ENCODE data around the gene EPG5. TPM values are rescaled to one million over a fixed set of nuclear protein-coding genes. Genes with fewer than 3 reads are reported as not detected.

Gene EPG5
- polyA plus RNA-seq, 1 of the 3 experiments (the other 2 are of a cell fraction) = 13.6 TPM

DNA sequence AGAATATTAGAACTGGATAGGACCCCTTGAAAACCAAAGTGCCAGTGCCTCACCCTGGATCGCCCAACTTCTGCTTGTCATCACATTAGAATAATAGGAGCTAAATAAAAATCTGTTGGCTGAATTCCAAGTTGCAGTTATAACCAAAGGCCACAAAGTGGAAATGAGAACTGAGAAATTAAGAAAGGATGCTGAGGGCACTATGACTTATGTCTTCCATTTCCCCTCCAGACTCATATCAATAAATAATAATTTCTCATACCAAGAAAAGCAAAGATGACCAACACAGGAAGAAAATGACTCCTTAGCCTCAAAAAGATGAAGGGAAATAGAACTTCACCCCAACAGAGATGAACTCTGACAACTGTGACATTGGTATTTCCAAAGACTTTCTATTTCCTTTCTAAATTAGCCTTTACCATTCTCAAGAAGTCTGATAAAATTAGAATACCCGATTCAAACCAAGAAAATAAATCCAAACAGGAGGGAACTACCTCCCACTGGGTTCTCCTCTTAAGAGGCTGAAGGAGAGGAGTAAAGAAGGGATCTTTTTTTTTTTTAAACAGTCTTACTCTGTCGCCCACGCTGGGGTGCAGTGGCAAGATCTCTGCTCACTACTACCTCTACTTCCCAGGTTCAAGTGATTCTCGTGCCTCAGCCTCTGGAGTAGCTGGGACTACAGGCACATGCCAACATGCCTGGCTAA is 46.5 kb upstream of the EPG5 start:
- H3F3A ChIP-seq (replicated peaks; ENCODE audit: insufficient read depth) = peaks cover 6% of the 10 kb centered on the region
- ChIA-PET POLR2A (no interaction called here), CTCF (no interaction called here)
- WGBS (ENCODE audit: low lambda C conversion rate) = 90% methylated on average over 5 of the region's 5 CpGs
- no peak overlapping the region for H2AFZ ChIP-seq (ENCODE audit: low read depth)
- H3K27me3 ChIP-seq (ENCODE audit: insufficient read depth) = no peaks in the 10 kb centered on the region
- H3K9ac ChIP-seq = no peak overlapping the region
- H3K4me1 ChIP-seq (ENCODE audit: control insufficient read depth in 1 of 2, insufficient read depth in 2 of 2, low read depth in 1 of 2, low read length in 1 of 2) = no peaks in the 10 kb centered on the region
- H3K4me2 ChIP-seq = no peak overlapping the region
- H3K79me2 ChIP-seq (ENCODE audit: insufficient read depth) = no peaks in the 10 kb centered on the region
- H3K36me3 ChIP-seq (replicated peaks in 1 of 2; ENCODE audit: control insufficient read depth in 1 of 2, insufficient read depth in 2 of 2, low read length in 1 of 2) = peaks cover 3 to 7% of the 10 kb centered on the region in 2 experiments
- H3K27ac ChIP-seq (ENCODE audit: low read depth in 2 of 2, low read length in 1 of 2) = no peak overlapping the region
- no peaks in the 10 kb centered on the region for H4K20me1 ChIP-seq (ENCODE audit: insufficient read depth)
- TF ChIP-seq CTCF (IDR thresholded peaks at IDR 0.05) (no peak), POLR2AphosphoS5 (IDR thresholded peaks at IDR 0.05; ENCODE audit: low read depth, low read length) (no peak), RAD21 (IDR thresholded peaks at IDR 0.05; ENCODE audit: low read length) (no peak), JUND (IDR thresholded peaks at IDR 0.05) (no peak), SMC3 (IDR thresholded peaks at IDR 0.05; ENCODE audit: low read depth, low read length) (no peak), IRF3 (IDR thresholded peaks at IDR 0.05; ENCODE audit: low read depth, low read length) (no peak), RFX5 (IDR thresholded peaks at IDR 0.05; ENCODE audit: low read length) (no peak)
- no peaks in the 10 kb centered on the region for H3K9me2 ChIP-seq
- H3K9me3 ChIP-seq = no peaks in the 10 kb centered on the region
- no peak for DNase-seq
- no peak overlapping the region for H3K4me3 ChIP-seq (ENCODE audit: low read depth in 2 of 2, low read length in 1 of 2)

DNA sequence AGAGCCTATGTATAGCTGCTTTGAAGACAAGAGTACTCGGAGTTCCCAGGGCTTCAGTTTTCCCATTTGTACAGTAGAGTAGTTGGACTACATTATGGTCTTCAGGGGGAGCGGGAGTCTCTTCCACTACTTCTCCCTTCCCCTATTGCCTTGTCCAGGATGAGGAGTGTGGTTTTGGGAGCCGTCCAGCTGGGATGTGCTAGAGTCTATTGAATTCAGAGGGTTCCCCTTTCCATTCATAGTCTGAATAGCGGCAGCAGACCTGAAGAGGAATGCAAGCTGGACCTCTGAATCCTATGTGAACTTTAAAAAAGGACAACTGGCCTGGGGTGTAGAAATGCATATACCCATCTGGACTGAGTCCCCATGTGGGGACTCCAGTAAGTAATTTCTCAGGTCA is 43.5 kb upstream of the EPG5 start:
- Histone ChIP-seq H3K9ac (no peak overlapping the region), H3K9me3 (no peaks in the 10 kb centered on the region), H3K27ac (ENCODE audit: low read depth in 2 of 2, low read length in 1 of 2) (no peak overlapping the region), H3K4me3 (ENCODE audit: low read depth in 2 of 2, low read length in 1 of 2) (no peak overlapping the region), H3K79me2 (ENCODE audit: insufficient read depth) (no peaks in the 10 kb centered on the region), H3K4me1 (ENCODE audit: control insufficient read depth in 1 of 2, insufficient read depth in 2 of 2, low read depth in 1 of 2, low read length in 1 of 2) (no peaks in the 10 kb centered on the region), H3K9me2 (no peaks in the 10 kb centered on the region), H4K20me1 (ENCODE audit: insufficient read depth) (no peaks in the 10 kb centered on the region), H3K27me3 (ENCODE audit: insufficient read depth) (no peaks in the 10 kb centered on the region), H3K36me3 (replicated peaks in 1 of 2; ENCODE audit: control insufficient read depth in 1 of 2, insufficient read depth in 2 of 2, low read length in 1 of 2) (peaks cover 3 to 9% of the 10 kb centered on the region in 2 experiments), H3F3A (replicated peaks; ENCODE audit: insufficient read depth) (no peaks in the 10 kb centered on the region), H3K4me2 (no peak overlapping the region), H2AFZ (ENCODE audit: low read depth) (no peak overlapping the region)
- no peak for DNase-seq
- 94% methylated on average over 3 of the region's 4 CpGs for WGBS (ENCODE audit: low lambda C conversion rate)
- CTCF ChIA-PET = interaction anchor here (2.3 kb wide), 1 partner anchor 63 kb away, joined by 5 read pairs; no protein-coding TSS in a partner anchor
- POLR2A ChIA-PET = no interaction called here
- no peak for TF ChIP-seq POLR2AphosphoS5 (IDR thresholded peaks at IDR 0.05; ENCODE audit: low read depth, low read length)
- no peak for TF ChIP-seq GABPA (IDR thresholded peaks at IDR 0.05; ENCODE audit: low read depth)
- TF ChIP-seq, protein P1, sequence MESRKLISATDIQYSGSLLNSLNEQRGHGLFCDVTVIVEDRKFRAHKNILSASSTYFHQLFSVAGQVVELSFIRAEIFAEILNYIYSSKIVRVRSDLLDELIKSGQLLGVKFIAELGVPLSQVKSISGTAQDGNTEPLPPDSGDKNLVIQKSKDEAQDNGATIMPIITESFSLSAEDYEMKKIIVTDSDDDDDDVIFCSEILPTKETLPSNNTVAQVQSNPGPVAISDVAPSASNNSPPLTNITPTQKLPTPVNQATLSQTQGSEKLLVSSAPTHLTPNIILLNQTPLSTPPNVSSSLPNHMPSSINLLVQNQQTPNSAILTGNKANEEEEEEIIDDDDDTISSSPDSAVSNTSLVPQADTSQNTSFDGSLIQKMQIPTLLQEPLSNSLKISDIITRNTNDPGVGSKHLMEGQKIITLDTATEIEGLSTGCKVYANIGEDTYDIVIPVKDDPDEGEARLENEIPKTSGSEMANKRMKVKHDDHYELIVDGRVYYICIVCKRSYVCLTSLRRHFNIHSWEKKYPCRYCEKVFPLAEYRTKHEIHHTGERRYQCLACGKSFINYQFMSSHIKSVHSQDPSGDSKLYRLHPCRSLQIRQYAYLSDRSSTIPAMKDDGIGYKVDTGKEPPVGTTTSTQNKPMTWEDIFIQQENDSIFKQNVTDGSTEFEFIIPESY (IDR thresholded peaks at IDR 0.05; ENCODE audit: borderline replicate concordance, low read depth) = no peak
- no peak for TF ChIP-seq PBX3 (IDR thresholded peaks at IDR 0.05)
- TF ChIP-seq, protein P2, sequence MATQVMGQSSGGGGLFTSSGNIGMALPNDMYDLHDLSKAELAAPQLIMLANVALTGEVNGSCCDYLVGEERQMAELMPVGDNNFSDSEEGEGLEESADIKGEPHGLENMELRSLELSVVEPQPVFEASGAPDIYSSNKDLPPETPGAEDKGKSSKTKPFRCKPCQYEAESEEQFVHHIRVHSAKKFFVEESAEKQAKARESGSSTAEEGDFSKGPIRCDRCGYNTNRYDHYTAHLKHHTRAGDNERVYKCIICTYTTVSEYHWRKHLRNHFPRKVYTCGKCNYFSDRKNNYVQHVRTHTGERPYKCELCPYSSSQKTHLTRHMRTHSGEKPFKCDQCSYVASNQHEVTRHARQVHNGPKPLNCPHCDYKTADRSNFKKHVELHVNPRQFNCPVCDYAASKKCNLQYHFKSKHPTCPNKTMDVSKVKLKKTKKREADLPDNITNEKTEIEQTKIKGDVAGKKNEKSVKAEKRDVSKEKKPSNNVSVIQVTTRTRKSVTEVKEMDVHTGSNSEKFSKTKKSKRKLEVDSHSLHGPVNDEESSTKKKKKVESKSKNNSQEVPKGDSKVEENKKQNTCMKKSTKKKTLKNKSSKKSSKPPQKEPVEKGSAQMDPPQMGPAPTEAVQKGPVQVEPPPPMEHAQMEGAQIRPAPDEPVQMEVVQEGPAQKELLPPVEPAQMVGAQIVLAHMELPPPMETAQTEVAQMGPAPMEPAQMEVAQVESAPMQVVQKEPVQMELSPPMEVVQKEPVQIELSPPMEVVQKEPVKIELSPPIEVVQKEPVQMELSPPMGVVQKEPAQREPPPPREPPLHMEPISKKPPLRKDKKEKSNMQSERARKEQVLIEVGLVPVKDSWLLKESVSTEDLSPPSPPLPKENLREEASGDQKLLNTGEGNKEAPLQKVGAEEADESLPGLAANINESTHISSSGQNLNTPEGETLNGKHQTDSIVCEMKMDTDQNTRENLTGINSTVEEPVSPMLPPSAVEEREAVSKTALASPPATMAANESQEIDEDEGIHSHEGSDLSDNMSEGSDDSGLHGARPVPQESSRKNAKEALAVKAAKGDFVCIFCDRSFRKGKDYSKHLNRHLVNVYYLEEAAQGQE (IDR thresholded peaks at IDR 0.05; ENCODE audit: low read depth, low read length) = no peak
- TF ChIP-seq TCF12 (IDR thresholded peaks at IDR 0.05) = no peak
- TF ChIP-seq, protein P3, sequence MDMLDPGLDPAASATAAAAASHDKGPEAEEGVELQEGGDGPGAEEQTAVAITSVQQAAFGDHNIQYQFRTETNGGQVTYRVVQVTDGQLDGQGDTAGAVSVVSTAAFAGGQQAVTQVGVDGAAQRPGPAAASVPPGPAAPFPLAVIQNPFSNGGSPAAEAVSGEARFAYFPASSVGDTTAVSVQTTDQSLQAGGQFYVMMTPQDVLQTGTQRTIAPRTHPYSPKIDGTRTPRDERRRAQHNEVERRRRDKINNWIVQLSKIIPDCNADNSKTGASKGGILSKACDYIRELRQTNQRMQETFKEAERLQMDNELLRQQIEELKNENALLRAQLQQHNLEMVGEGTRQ (IDR thresholded peaks at IDR 0.05; ENCODE audit: borderline replicate concordance, low read depth, low read length) = no peak
- no peak for TF ChIP-seq JUND (IDR thresholded peaks at IDR 0.05)
- TF ChIP-seq SMC3 (IDR thresholded peaks at IDR 0.05; ENCODE audit: low read depth, low read length) = no peak
- TF ChIP-seq RFX5 (IDR thresholded peaks at IDR 0.05; ENCODE audit: low read length) = no peak
- TF ChIP-seq GATA2 (CRISPR knock-in tag; IDR thresholded peaks at IDR 0.05) = no peak
- TF ChIP-seq SIN3A (IDR thresholded peaks at IDR 0.05; ENCODE audit: borderline replicate concordance, low read depth, low read length) = no peak
- TF ChIP-seq NFIC (IDR thresholded peaks at IDR 0.05; ENCODE audit: borderline replicate concordance) = no peak

Data from SK-N-SH (cell line).